EH (cell line): Measurements from ENCODE around the gene NTRK2.

ENCODE experiments used
- DNase-seq: peaks from one replicate; pipeline ENCODE4 v3.0.0-alpha.2; 2015; ENCODE audit warnings: low read depth

The NTRK2 gene

GRCh38 chr9:84736081-84736480, 66.6 kb downstream of the NTRK2 start:
- DNase-seq = peak; percentile 82

GRCh38 chr9:84736536-84736935, 67.0 kb downstream of the NTRK2 start:
- DNase-seq = no peak

- no peak for DNase-seq
Observed at GRCh38 chr9:84738353-84738752, 68.8 kb downstream of the NTRK2 start.

- DNase-seq = no peak
Observed at GRCh38 chr9:84742261-84742660, 72.7 kb downstream of the NTRK2 start.

- DNase-seq = no peak
Observed at GRCh38 chr9:84744195-84744594, 74.7 kb downstream of the NTRK2 start.

- DNase-seq = no peak
Observed at GRCh38 chr9:84744726-84745125, 75.2 kb downstream of the NTRK2 start.

GRCh38 chr9:84748112-84748511, 78.6 kb downstream of the NTRK2 start:
- DNase-seq = no peak

GRCh38 chr9:84750152-84750865, 80.8 kb downstream of the NTRK2 start:
- peak; percentile 46 for DNase-seq

- peak; percentile 47 for DNase-seq
Observed at GRCh38 chr9:84751921-84752320, 82.4 kb downstream of the NTRK2 start.

- DNase-seq = peak; percentile 81
Observed at GRCh38 chr9:84754461-84754860, 84.9 kb downstream of the NTRK2 start.

GRCh38 chr9:84754881-84755280, 85.4 kb downstream of the NTRK2 start:
- peak; percentile 55 for DNase-seq

- peak; percentile 38 for DNase-seq
Observed at GRCh38 chr9:84755380-84755779, 85.9 kb downstream of the NTRK2 start.

- no peak for DNase-seq
Observed at GRCh38 chr9:84756171-84756570, 86.6 kb downstream of the NTRK2 start.

- no peak for DNase-seq
Observed at GRCh38 chr9:84756731-84757130, 87.2 kb downstream of the NTRK2 start.

- DNase-seq = no peak
Observed at GRCh38 chr9:84758817-84759216, 89.3 kb downstream of the NTRK2 start.

GRCh38 chr9:84759300-84759750, 89.8 kb downstream of the NTRK2 start:
- DNase-seq = no peak

GRCh38 chr9:84759804-84760203, 90.3 kb downstream of the NTRK2 start:
- DNase-seq = no peak

- DNase-seq = peak; percentile 73
Observed at GRCh38 chr9:84761137-84761808, 91.7 kb downstream of the NTRK2 start.

- peak; percentile 60 for DNase-seq
Observed at GRCh38 chr9:84772511-84772910, 103.0 kb downstream of the NTRK2 start.

GRCh38 chr9:84773022-84773421, 103.5 kb downstream of the NTRK2 start:
- peak; percentile 92 for DNase-seq

- no peak for DNase-seq
Observed at GRCh38 chr9:84775056-84775643, 105.6 kb downstream of the NTRK2 start.

GRCh38 chr9:84778570-84778969, 109.0 kb downstream of the NTRK2 start:
- DNase-seq = no peak

GRCh38 chr9:84779883-84780282, 110.4 kb downstream of the NTRK2 start:
- DNase-seq = peak; percentile 55
